Fibroblast of lung (primary cell): Measurements from ENCODE around the gene PDLIM7.

Experiments used
- CTCF ChIP-seq, 2 donors: IDR thresholded peaks in 1 of 2; conservative IDR thresholded peaks in 1 of 2; 1 replicate in 1 of 2; 2 replicates in 1 of 2; pipeline ENCODE4 v1.5.1; 2011 to 2012; ENCODE audit warnings: low read length in 2 of 2, control low read depth in 1 of 2, inconsistent platforms in 1 of 2, low read depth in 1 of 2, mild to moderate bottlenecking in 1 of 2
- EZH2 ChIP-seq: IDR thresholded peaks from 2 replicates; pipeline ENCODE4 v1.5.1; 2012; ENCODE audit warnings: low read length, control low read depth, mild to moderate bottlenecking; ENCODE audit errors: missing control alignments

GRCh38 chr5:177542816-177543465, 45.5 kb upstream of the PDLIM7 start:
- no peak for TF ChIP-seq CTCF (conservative IDR thresholded peaks at IDR 0.05 in 1 of 2, IDR thresholded peaks at IDR 0.05 in 1 of 2; ENCODE audit: low read depth in 1 of 2, low read length in 2 of 2)
- no peak for TF ChIP-seq EZH2
